ENCODE measurements around the gene SLC12A5. TPM values are rescaled to one million over a fixed set of nuclear protein-coding genes. Genes with fewer than 3 reads are reported as not detected.

SLC12A5 gene
- total and polyA plus RNA-seq, 9 of the 15 experiments (the other 6 are each of a cell fraction or from before 2014, with no cell fraction given): 0.36 to 7.5 (median 2.1) TPM

- no peak for FAIRE-seq
- 0% methylated on average over 3 of the region's 3 CpGs for WGBS (ENCODE audit: insufficient coverage, low coverage, missing lambda C conversion rate)
- Histone ChIP-seq H3K4me2 (ENCODE audit: insufficient read depth, low read length) (no peak overlapping the region), H3K79me2 (ENCODE audit: control insufficient read depth, insufficient read depth, low read length) (no peaks in the 10 kb centered on the region), H2AFZ (ENCODE audit: low read depth, low read length) (no peak overlapping the region), H3K36me3 (ENCODE audit: control insufficient read depth, insufficient read depth, low read length) (no peaks in the 10 kb centered on the region), H3K9me1 (ENCODE audit: control insufficient read depth, insufficient read depth, low read length) (no peaks in the 10 kb centered on the region), H4K20me1 (replicated peaks; ENCODE audit: control insufficient read depth, insufficient read depth, low read length) (peaks cover 4% of the 10 kb centered on the region; the same call in 1 of the 2 replicates), H3K9me3 (replicated peaks; ENCODE audit: control insufficient read depth, insufficient read depth, low read depth, low read length) (no peaks in the 10 kb centered on the region), H3K4me1 (replicated peaks in 1 of 2; ENCODE audit: control insufficient read depth in 2 of 2, insufficient read depth in 2 of 2, low read length in 2 of 2) (peaks cover 0 to 8% of the 10 kb centered on the region in 2 experiments; a peak in 1 of 5 replicates), H3K27me3 (ENCODE audit: control insufficient read depth in 2 of 2, insufficient read depth in 2 of 2, low read length in 2 of 2) (peaks cover 34 to 41% of the 10 kb centered on the region in 2 experiments), H3K27ac (ENCODE audit: extremely low read depth, low read depth, low read length) (no peak overlapping the region), H3K4me3 (no peak overlapping the region), H3K9ac (ENCODE audit: insufficient read depth in 1 of 2, low read depth in 2 of 2, low read length in 2 of 2) (no peak overlapping the region)
- POLR2A ChIA-PET: interaction anchor here (0.6 to 1.1 kb wide), 3 partner anchors 16 to 274 kb away, joined by 3 to 4 read pairs (median 3); no protein-coding TSS in a partner anchor
- no peak for DNase-seq (ENCODE audit: extremely low read depth in 1 of 4, low spot score in 3 of 4)
- BruUV-seq (replicated peaks): no TSS peak
- no peak for ATAC-seq
- intact Hi-C loops (cut with micrococcal nuclease): no loop called here
- TF ChIP-seq, protein P1, sequence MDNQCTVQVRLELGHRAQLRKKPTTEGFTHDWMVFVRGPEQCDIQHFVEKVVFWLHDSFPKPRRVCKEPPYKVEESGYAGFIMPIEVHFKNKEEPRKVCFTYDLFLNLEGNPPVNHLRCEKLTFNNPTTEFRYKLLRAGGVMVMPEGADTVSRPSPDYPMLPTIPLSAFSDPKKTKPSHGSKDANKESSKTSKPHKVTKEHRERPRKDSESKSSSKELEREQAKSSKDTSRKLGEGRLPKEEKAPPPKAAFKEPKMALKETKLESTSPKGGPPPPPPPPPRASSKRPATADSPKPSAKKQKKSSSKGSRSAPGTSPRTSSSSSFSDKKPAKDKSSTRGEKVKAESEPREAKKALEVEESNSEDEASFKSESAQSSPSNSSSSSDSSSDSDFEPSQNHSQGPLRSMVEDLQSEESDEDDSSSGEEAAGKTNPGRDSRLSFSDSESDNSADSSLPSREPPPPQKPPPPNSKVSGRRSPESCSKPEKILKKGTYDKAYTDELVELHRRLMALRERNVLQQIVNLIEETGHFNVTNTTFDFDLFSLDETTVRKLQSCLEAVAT (IDR thresholded peaks at IDR 0.05): no peak
- TF ChIP-seq NONO (IDR thresholded peaks at IDR 0.05; ENCODE audit: low read depth in 2 of 2, low read length in 1 of 2) (no peak), BHLHE40 (IDR thresholded peaks at IDR 0.05; ENCODE audit: low read length) (no peak), GATAD2B (IDR thresholded peaks at IDR 0.05; ENCODE audit: borderline replicate concordance) (no peak), ZC3H8 (IDR thresholded peaks at IDR 0.05) (no peak), ETV6 (IDR thresholded peaks at IDR 0.05; ENCODE audit: borderline replicate concordance in 1 of 2, low read depth in 2 of 2, low read length in 1 of 2) (no peak), ETV6 (CRISPR knock-in tag; IDR thresholded peaks at IDR 0.05; ENCODE audit: borderline replicate concordance) (no peak), BRF1 (IDR thresholded peaks at IDR 0.05; ENCODE audit: borderline replicate concordance, extremely low read depth, insufficient read length) (no peak), KHSRP (IDR thresholded peaks at IDR 0.05) (no peak), NR3C1 (CRISPR knock-in tag; IDR thresholded peaks at IDR 0.05) (no peak), MAFK (IDR thresholded peaks at IDR 0.05; ENCODE audit: low read length) (no peak), SETDB1 (IDR thresholded peaks at IDR 0.05; ENCODE audit: low read length) (no peak), IFI16 (CRISPR knock-in tag; IDR thresholded peaks at IDR 0.05) (no peak), ZNF507 (tag; conservative IDR thresholded peaks at IDR 0.05) (no peak), MYNN (IDR thresholded peaks at IDR 0.05) (no peak), MYNN (CRISPR knock-in tag; IDR thresholded peaks at IDR 0.05) (no peak)
- CTCF ChIA-PET (ENCODE audit: low intra/inter-chr PET ratio): no interaction called here
- in situ Hi-C loops (cut with MboI): no loop called here
Measured at GRCh38 chr20:45997187-45997586, 31.8 kb upstream of the SLC12A5 start.

Measured in K562 (cell line).